H1 (cell line): ENCODE measurements around the gene FNDC5. TPM values are rescaled to one million over a fixed set of nuclear protein-coding genes. Genes with fewer than 3 reads are reported as not detected.

Source experiments
- CTCF ChIA-PET: fragments of 300-600 bp; sonication (Branson Sonifier 250); formaldehyde crosslinking; loops from one replicate; lab custom pipeline; 2021; ENCODE audit not compliant: partially characterized antibody; lab: Charles Lee
- POLR2A ChIA-PET: fragments of 300-600 bp; sonication (Branson Sonifier 250); formaldehyde crosslinking; loops from one replicate; lab custom pipeline; 2021; ENCODE audit warnings: inconsistent platforms; ENCODE audit not compliant: partially characterized antibody; lab: Charles Lee
- DNase-seq, 2 experiments: peaks; one replicate each; pipeline versions ENCODE4 v3.0.0 to v3.0.0-alpha.2; 2010 to 2022; ENCODE audit warnings: low spot score in 2 of 2, low read depth in 1 of 2, mixed read lengths in 1 of 2
- FAIRE-seq: peaks from 2 replicates; lab custom pipeline; 2011; peaks lifted over from hg19 to GRCh38; lab: Jason Lieb, UNC
- H2AFZ ChIP-seq: 2 replicates; pipeline ENCODE4 v1.8.1; 2012; ENCODE audit warnings: low read length, inconsistent platforms
- H2AK5ac ChIP-seq: 2 replicates; pipeline ENCODE4 v1.6.1; 2013; ENCODE audit warnings: low read depth, low read length
- H2BK120ac ChIP-seq: replicated peaks from 2 replicates; pipeline ENCODE3; 2013; ENCODE audit warnings: low read depth, low read length, inconsistent platforms
- H2BK12ac ChIP-seq: 2 replicates; pipeline ENCODE4 v1.6.1; 2013; ENCODE audit warnings: low read depth, low read length
- H2BK15ac ChIP-seq: 2 replicates; pipeline ENCODE4 v1.6.1; 2013; ENCODE audit warnings: low read length
- H2BK20ac ChIP-seq: 2 replicates; pipeline ENCODE4 v1.6.1; 2013; ENCODE audit warnings: low read length
- H2BK5ac ChIP-seq: 2 replicates; pipeline ENCODE4 v1.6.1; 2013; ENCODE audit warnings: low read depth, low read length
- H3K14ac ChIP-seq: 2 replicates; pipeline ENCODE4 v1.6.1; 2013; ENCODE audit warnings: inconsistent platforms; ENCODE audit not compliant: insufficient read length
- H3K18ac ChIP-seq: 2 replicates; pipeline ENCODE4 v1.6.1; 2013; ENCODE audit warnings: low read length; ENCODE audit errors: extremely low read depth
- H3K23ac ChIP-seq: 2 replicates; pipeline ENCODE4 v1.6.1; 2013; ENCODE audit warnings: inconsistent platforms; ENCODE audit not compliant: insufficient read length
- H3K23me2 ChIP-seq: 2 replicates; pipeline ENCODE4 v1.6.1; 2013; ENCODE audit warnings: low read depth, low read length
- H3K27ac ChIP-seq: 2 replicates; pipeline ENCODE4 v1.6.1; 2011; ENCODE audit warnings: low read depth, low read length, inconsistent platforms
- H3K27me3 ChIP-seq, 4 experiments: replicated peaks in 1 of 4; 1 replicate in 1 of 4; 2 replicates in 3 of 4; pipeline versions ENCODE4 v1.6.1 to v1.8.1; 2011 to 2013; ENCODE audit warnings: low read length in 3 of 4, mild to moderate bottlenecking in 3 of 4, inconsistent platforms in 2 of 4, mixed read lengths in 2 of 4, moderate library complexity in 1 of 4; ENCODE audit not compliant: control insufficient read depth in 3 of 4, insufficient read depth in 3 of 4; ENCODE audit errors: extremely low read depth in 1 of 4
- H3K36me3 ChIP-seq, 4 experiments: 2 replicates each; pipeline versions ENCODE4 v1.6.1 to v1.8.1; 2011 to 2013; ENCODE audit warnings: mild to moderate bottlenecking in 4 of 4, low read length in 3 of 4, moderate library complexity in 2 of 4, control low read depth in 1 of 4, inconsistent platforms in 1 of 4; ENCODE audit not compliant: insufficient read depth in 4 of 4, control insufficient read depth in 2 of 4
- H3K4ac ChIP-seq: replicated peaks from 2 replicates; pipeline ENCODE3; 2013; ENCODE audit warnings: low read length, low read depth, mixed read lengths, inconsistent platforms; ENCODE audit not compliant: insufficient read length
- H3K4me1 ChIP-seq, 4 experiments: replicated peaks in 1 of 4; 1 replicate in 1 of 4; 2 replicates in 3 of 4; pipeline versions ENCODE4 v1.6.1 to v1.8.1; 2011 to 2013; ENCODE audit warnings: low read length in 3 of 4, inconsistent platforms in 2 of 4, mixed read lengths in 1 of 4; ENCODE audit not compliant: insufficient read depth in 4 of 4, control insufficient read depth in 3 of 4
- H3K4me2 ChIP-seq, 2 experiments: 2 replicates each; pipeline versions ENCODE4 v1.6.1 to v1.8.1; 2011 to 2013; ENCODE audit warnings: low read depth in 2 of 2, low read length in 2 of 2, control low read depth in 1 of 2, inconsistent platforms in 1 of 2, mild to moderate bottlenecking in 1 of 2; ENCODE audit not compliant: insufficient read depth in 1 of 2
- H3K4me3 ChIP-seq, 4 experiments: fragments of 200-600, 300-600 bp in 1 of 4; sonication (generic), shearing (Covaris generic), sonication (Bioruptor Twin) in 1 of 4; 2 replicates each; pipeline versions ENCODE4 v1.5.1 to v1.8.1; 2011 to 2016; ENCODE audit warnings: low read length in 4 of 4, low read depth in 3 of 4, control low read depth in 2 of 4, inconsistent platforms in 2 of 4, mild to moderate bottlenecking in 2 of 4, mixed read lengths in 1 of 4, moderate library complexity in 1 of 4; ENCODE audit not compliant: insufficient read depth in 2 of 4; ENCODE audit errors: extremely low read depth in 1 of 4
- H3K56ac ChIP-seq: replicated peaks from 2 replicates; pipeline ENCODE3; 2013; ENCODE audit warnings: low read depth, mild to moderate bottlenecking, mixed read lengths, low read length, inconsistent platforms; ENCODE audit not compliant: insufficient read length
- H3K79me1 ChIP-seq: 2 replicates; pipeline ENCODE4 v1.6.1; 2013; ENCODE audit warnings: low read depth, low read length, control low read depth
- H3K79me2 ChIP-seq, 2 experiments: 2 replicates each; pipeline versions ENCODE4 v1.6.1 to v1.8.1; 2012 to 2013; ENCODE audit warnings: low read length in 2 of 2, mild to moderate bottlenecking in 2 of 2, inconsistent platforms in 1 of 2; ENCODE audit not compliant: insufficient read depth in 2 of 2, control insufficient read depth in 1 of 2
- H3K9ac ChIP-seq, 4 experiments: replicated peaks in 1 of 4; 1 replicate in 1 of 4; 2 replicates in 3 of 4; pipeline versions ENCODE4 v1.6.1 to v1.8.1; 2011 to 2013; ENCODE audit warnings: low read depth in 3 of 4, low read length in 3 of 4, control low read depth in 2 of 4, mild to moderate bottlenecking in 2 of 4, moderate library complexity in 2 of 4, inconsistent platforms in 1 of 4; ENCODE audit errors: extremely low read depth in 1 of 4
- H3K9me3 ChIP-seq, 2 experiments: 2 replicates each; pipeline versions ENCODE4 v1.6.1 to v1.8.1; 2012 to 2013; ENCODE audit warnings: mild to moderate bottlenecking in 2 of 2, moderate library complexity in 2 of 2, control low read depth in 1 of 2, inconsistent platforms in 1 of 2, low read depth in 1 of 2, low read length in 1 of 2, mixed read lengths in 1 of 2; ENCODE audit not compliant: insufficient read depth in 2 of 2
- H4K20me1 ChIP-seq, 2 experiments: replicated peaks in 1 of 2; 2 replicates each; pipeline versions ENCODE3 to v1.8.1; 2011 to 2013; ENCODE audit warnings: inconsistent platforms in 2 of 2, low read length in 2 of 2, mild to moderate bottlenecking in 1 of 2; ENCODE audit not compliant: insufficient read depth in 2 of 2, control insufficient read depth in 1 of 2
- H4K5ac ChIP-seq: 2 replicates; pipeline ENCODE4 v1.6.1; 2013; ENCODE audit warnings: low read length, low read depth, mixed read lengths, inconsistent platforms; ENCODE audit not compliant: insufficient read length
- H4K8ac ChIP-seq: 2 replicates; pipeline ENCODE4 v1.8.0; 2013; ENCODE audit warnings: mild to moderate bottlenecking, moderate library complexity, low read length, inconsistent platforms; ENCODE audit not compliant: insufficient read depth; ENCODE audit errors: extremely low read depth
- H4K91ac ChIP-seq: replicated peaks from 2 replicates; pipeline ENCODE3; 2013; ENCODE audit warnings: low read length, mixed read lengths, inconsistent platforms; ENCODE audit not compliant: insufficient read length
- ATF2 ChIP-seq: IDR thresholded peaks from 2 replicates; pipeline ENCODE4 v1.6.1; 2012; ENCODE audit warnings: low read length, inconsistent platforms
- CBX8 ChIP-seq: fragments of 300-800, 300-1000 bp; sonication (generic); IDR thresholded peaks from 2 replicates; pipeline ENCODE4 v1.7.1; 2016; ENCODE audit warnings: low read depth, low read length, borderline replicate concordance
- EP300 ChIP-seq, 2 experiments: IDR thresholded peaks; 1 replicate in 1 of 2; 2 replicates in 1 of 2; pipeline ENCODE4 v1.6.1; 2011 to 2012; ENCODE audit warnings: low read depth in 2 of 2, low read length in 2 of 2, mild to moderate bottlenecking in 2 of 2, borderline replicate concordance in 1 of 2, inconsistent platforms in 1 of 2, moderate library complexity in 1 of 2
- JUN ChIP-seq: IDR thresholded peaks from 2 replicates; pipeline ENCODE4 v1.6.1; 2011; ENCODE audit warnings: low read depth, mild to moderate bottlenecking, improper control_type of control experiment, low read length
- NANOG ChIP-seq: IDR thresholded peaks from 2 replicates; pipeline ENCODE4 v1.6.1; 2011; ENCODE audit warnings: low read length, low read depth, mild to moderate bottlenecking, inconsistent platforms; ENCODE audit not compliant: insufficient read depth, poor library complexity, severe bottlenecking
- POU5F1 ChIP-seq: IDR thresholded peaks from 2 replicates; pipeline ENCODE4 v1.6.1; 2011; ENCODE audit warnings: low read depth, mild to moderate bottlenecking, low read length, moderate library complexity
- RFX5 ChIP-seq: IDR thresholded peaks from 2 replicates; pipeline ENCODE4 v1.6.1; 2011; ENCODE audit warnings: low read depth, low read length, improper control_type of control experiment, borderline replicate concordance
- SIX5 ChIP-seq: IDR thresholded peaks from 2 replicates; pipeline ENCODE4 v1.6.1; 2011; ENCODE audit warnings: mild to moderate bottlenecking, low read depth, low read length
- TAF7 ChIP-seq: optimal IDR thresholded peaks from 2 replicates; pipeline ENCODE3; 2011; ENCODE audit warnings: low read depth, mild to moderate bottlenecking, inconsistent platforms, low read length, moderate library complexity, borderline replicate concordance
- USF2 ChIP-seq: IDR thresholded peaks from 2 replicates; pipeline ENCODE4 v1.6.1; 2011; ENCODE audit warnings: low read length, improper control_type of control experiment
- WGBS, 2 experiments: shearing (Covaris generic) in 1 of 2; methylation state at CpG; one replicate each; pipeline versions ENCODE4 v1.1.6 to v1.1.7; 2013 to 2015; ENCODE audit warnings: low lambda C conversion rate in 2 of 2, mixed read lengths in 2 of 2, inconsistent platforms in 1 of 2, low coverage in 1 of 2, missing lambda C conversion rate in 1 of 2; ENCODE audit not compliant: insufficient replicate concordance in 2 of 2, insufficient coverage in 1 of 2, insufficient read length in 1 of 2; ENCODE audit errors: extremely low coverage in 1 of 2, missing lambda C conversion rate in 1 of 2; 5-methylcytosine and 5-hydroxymethylcytosine counted together
- polyA plus RNA-seq, 7 experiments: library from polyadenylated mRNA; depleted of rRNA in 3 of 7; stranded (reverse) in 5 of 7; unstranded in 2 of 7; fragments of >200 nt in 5 of 7; fragments of 200-250 nt in 2 of 7; gene quantifications; 1 replicate in 5 of 7; 2 replicates in 1 of 7; 4 replicates in 1 of 7; pipeline versions ENCODE4 v1.2.1 to v1.2.3, GENCODE V29; 2011 to 2013; ENCODE audit warnings: missing spikeins in 2 of 7, mixed read lengths in 2 of 7
- total RNA-seq: library from RNA; stranded (reverse); fragmentation: NEBNext Ultra II Directional; extraction: Animal tissue kit (Norgen Biotek cat#: 25700); gene quantifications from 2 replicates; pipeline ENCODE4 v1.2.1, GENCODE V29; 2021

The FNDC5 gene
- total and polyA plus RNA-seq, 2 of the 8 experiments (the other 6 are each of a cell fraction or from before 2014, with no cell fraction given) = 1.8 to 2.0 TPM

GRCh38 chr1:32858136-32858535 lies 12.6 kb downstream of the FNDC5 start:
- no peaks in the 10 kb centered on the region for H3K9me3 ChIP-seq
- no peak overlapping the region for H3K56ac ChIP-seq
- no peak overlapping the region for H4K5ac ChIP-seq
- no peak overlapping the region for H3K27ac ChIP-seq
- no peaks in the 10 kb centered on the region for H3K23me2 ChIP-seq
- no peak for DNase-seq
- H2AK5ac ChIP-seq = no peak overlapping the region
- H2BK5ac ChIP-seq = no peak overlapping the region
- no peak overlapping the region for H3K4me3 ChIP-seq
- ChIA-PET CTCF (interaction anchor here (1.8 to 3.6 kb wide), 4 partner anchors 12 to 35 kb away, joined by 4 to 11 read pairs (median 5); no protein-coding TSS in a partner anchor), POLR2A (no interaction called here)
- no peak overlapping the region for H3K4me2 ChIP-seq
- no peak overlapping the region for H3K4ac ChIP-seq
- H2AFZ ChIP-seq = no peak overlapping the region
- no peaks in the 10 kb centered on the region for H3K79me1 ChIP-seq
- no peak overlapping the region for H2BK20ac ChIP-seq
- no peak overlapping the region for H2BK12ac ChIP-seq
- no peak for TF ChIP-seq TAF7
- no peak for TF ChIP-seq JUN
- no peak for TF ChIP-seq SIX5
- no peak for TF ChIP-seq CBX8
- no peak for TF ChIP-seq EP300 (IDR thresholded peaks at IDR 0.05; ENCODE audit: borderline replicate concordance in 1 of 2, low read depth in 2 of 2, low read length in 2 of 2)
- no peak for TF ChIP-seq POU5F1
- no peak for TF ChIP-seq RFX5
- no peak for TF ChIP-seq USF2
- no peak for TF ChIP-seq ATF2
- no peak for TF ChIP-seq NANOG
- H3K14ac ChIP-seq = no peak overlapping the region
- FAIRE-seq = no peak
- H4K91ac ChIP-seq = no peak overlapping the region
- no peak overlapping the region for H3K18ac ChIP-seq
- 90% methylated on average over 2 of the region's 2 CpGs; no CpG with 5 or more reads in 1 of the 2 experiments for WGBS, 2 experiments
- no peak overlapping the region for H2BK15ac ChIP-seq
- H3K9ac ChIP-seq = no peak overlapping the region
- H3K79me2 ChIP-seq = no peaks in the 10 kb centered on the region
- H3K4me1 ChIP-seq = no peaks in the 10 kb centered on the region
- no peak overlapping the region for H4K8ac ChIP-seq
- H2BK120ac ChIP-seq = no peak overlapping the region
- H3K23ac ChIP-seq = no peak overlapping the region
- peaks cover 8 to 46% (median 17%) of the 10 kb centered on the region in 4 experiments; a peak in 6 of 8 replicates for H3K36me3 ChIP-seq
- H3K27me3 ChIP-seq = no peaks in the 10 kb centered on the region
- peaks cover 0 to 2% of the 10 kb centered on the region in 2 experiments for H4K20me1 ChIP-seq
